Measurements from ENCODE around the gene SPARCL1.

GRCh38 chr4:87575408-87575807 is 46.2 kb upstream of the SPARCL1 start:
- TF ChIP-seq CTCF (conservative IDR thresholded peaks at IDR 0.05; ENCODE audit: low read length) (no peak), EZH2phosphoT487 (IDR thresholded peaks at IDR 0.05; ENCODE audit: borderline replicate concordance, low read depth, low read length) (no peak)

All from OCI-LY7 (cell line).